SU-DHL-6 (cell line): Measurements from ENCODE around the gene PDCD6IP.

Experiments used
- H2AFZ ChIP-seq: fragments of 200-600 bp; sonication (generic); 2 replicates; pipeline ENCODE4 v1.6.1; 2014; ENCODE audit warnings: low read depth, mild to moderate bottlenecking, moderate library complexity, mixed read lengths, antibody characterized with exemption, low read length; ENCODE audit not compliant: severe bottlenecking
- H3F3A ChIP-seq: fragments of 200-600 bp; shearing (Covaris generic); 2 replicates; pipeline ENCODE4 v1.6.0; 2016; ENCODE audit warnings: antibody characterized with exemption, mild to moderate bottlenecking; ENCODE audit not compliant: insufficient read depth
- H3K27ac ChIP-seq: fragments of 200-600 bp; sonication (generic); 2 replicates; pipeline ENCODE4 v1.5.1; 2016; ENCODE audit warnings: low read depth, mild to moderate bottlenecking, low read length, moderate library complexity, mixed read lengths
- H3K27me3 ChIP-seq: fragments of 200-600 bp; sonication (generic), shearing (Covaris generic); 2 replicates; pipeline ENCODE4 v1.6.0; 2014; ENCODE audit warnings: mild to moderate bottlenecking, low read length
- H3K36me3 ChIP-seq: fragments of 200-600 bp; sonication (generic); 2 replicates; pipeline ENCODE4 v1.6.1; 2014; ENCODE audit warnings: mild to moderate bottlenecking, low read length, mixed read lengths
- H3K4me2 ChIP-seq: fragments of 300-600, 200-600 bp; shearing (Covaris generic), sonication (generic); 2 replicates; pipeline ENCODE4 v1.6.0; 2014; ENCODE audit warnings: low read length, low read depth, mild to moderate bottlenecking; ENCODE audit not compliant: poor library complexity, severe bottlenecking
- H3K4me3 ChIP-seq: fragments of 200-600 bp; sonication (generic); 2 replicates; pipeline ENCODE4 v1.5.1; 2014; ENCODE audit warnings: antibody characterized with exemption, low read length, mild to moderate bottlenecking, mixed read lengths; ENCODE audit not compliant: insufficient read depth, poor library complexity, severe bottlenecking
- H3K79me2 ChIP-seq: fragments of 200-600 bp; sonication (generic); 2 replicates; pipeline ENCODE4 v1.6.1; 2014; ENCODE audit warnings: mild to moderate bottlenecking, low read length, moderate library complexity; ENCODE audit not compliant: insufficient read depth
- H3K9ac ChIP-seq: fragments of 200-600 bp; sonication (generic); 2 replicates; pipeline ENCODE4 v1.7.0; 2014; ENCODE audit warnings: mild to moderate bottlenecking, low read length
- H3K9me2 ChIP-seq: fragments of 200-600 bp; sonication (generic); replicated peaks from 2 replicates; pipeline ENCODE4 v1.6.1; 2014; ENCODE audit warnings: low read length; ENCODE audit not compliant: insufficient read depth
- H3K9me3 ChIP-seq: fragments of 200-600 bp; sonication (generic); 2 replicates; pipeline ENCODE4 v1.6.1; 2014; ENCODE audit warnings: low read length, mixed read lengths; ENCODE audit not compliant: insufficient read depth
- H4K20me1 ChIP-seq: fragments of 200-600 bp; sonication (generic); 2 replicates; pipeline ENCODE4 v1.6.1; 2014; ENCODE audit warnings: low read depth, mild to moderate bottlenecking, antibody characterized with exemption, low read length, moderate library complexity, mixed read lengths
- CTCF ChIP-seq: fragments of 200-600 bp; sonication (generic); IDR thresholded peaks from one replicate; pipeline ENCODE4 v1.5.1; 2017; ENCODE audit warnings: antibody characterized with exemption, mild to moderate bottlenecking, low read length, moderate library complexity; ENCODE audit not compliant: insufficient read depth, poor library complexity, severe bottlenecking
- EZH2phosphoT487 ChIP-seq: fragments of 200-600 bp; sonication (generic), shearing (Covaris generic); conservative IDR thresholded peaks from 2 replicates; pipeline ENCODE4 v1.6.1; 2018; ENCODE audit warnings: mild to moderate bottlenecking, antibody characterized with exemption, low read length, moderate library complexity, mixed read lengths

The PDCD6IP gene

GRCh38 chr3:33829720-33830119 is 31.3 kb downstream of the PDCD6IP start:
- Histone ChIP-seq H2AFZ (no peak overlapping the region), H3K36me3 (peaks cover 29% of the 10 kb centered on the region), H3K4me2 (no peak overlapping the region), H3K27ac (no peak overlapping the region), H3K9me2 (no peaks in the 10 kb centered on the region), H3K4me3 (no peak overlapping the region), H3K79me2 (0 out of 2 replicates have a peak, but pooled peaks cover 4% of the 10 kb centered on the region), H3K27me3 (no peaks in the 10 kb centered on the region), H3K9me3 (no peaks in the 10 kb centered on the region), H3K9ac (no peak overlapping the region), H4K20me1 (no peaks in the 10 kb centered on the region), H3F3A (peaks cover 18% of the 10 kb centered on the region; the same call in 1 of the 2 replicates)
- TF ChIP-seq EZH2phosphoT487, result no peak
- no peak for TF ChIP-seq CTCF

GRCh38 chr3:33831053-33831452 is 32.6 kb downstream of the PDCD6IP start:
- Histone ChIP-seq H3K27ac (no peak overlapping the region), H3K36me3 (peaks cover 23% of the 10 kb centered on the region), H3K27me3 (no peaks in the 10 kb centered on the region), H3F3A (peaks cover 18% of the 10 kb centered on the region; the same call in 1 of the 2 replicates), H3K79me2 (0 out of 2 replicates have a peak, but pooled peaks cover 4% of the 10 kb centered on the region), H3K9me2 (no peaks in the 10 kb centered on the region), H2AFZ (no peak overlapping the region), H3K4me3 (no peak overlapping the region), H3K9ac (no peak overlapping the region), H3K4me2 (no peak overlapping the region), H3K9me3 (no peaks in the 10 kb centered on the region), H4K20me1 (no peaks in the 10 kb centered on the region)
- TF ChIP-seq CTCF (no peak), EZH2phosphoT487 (no peak)

DNA sequence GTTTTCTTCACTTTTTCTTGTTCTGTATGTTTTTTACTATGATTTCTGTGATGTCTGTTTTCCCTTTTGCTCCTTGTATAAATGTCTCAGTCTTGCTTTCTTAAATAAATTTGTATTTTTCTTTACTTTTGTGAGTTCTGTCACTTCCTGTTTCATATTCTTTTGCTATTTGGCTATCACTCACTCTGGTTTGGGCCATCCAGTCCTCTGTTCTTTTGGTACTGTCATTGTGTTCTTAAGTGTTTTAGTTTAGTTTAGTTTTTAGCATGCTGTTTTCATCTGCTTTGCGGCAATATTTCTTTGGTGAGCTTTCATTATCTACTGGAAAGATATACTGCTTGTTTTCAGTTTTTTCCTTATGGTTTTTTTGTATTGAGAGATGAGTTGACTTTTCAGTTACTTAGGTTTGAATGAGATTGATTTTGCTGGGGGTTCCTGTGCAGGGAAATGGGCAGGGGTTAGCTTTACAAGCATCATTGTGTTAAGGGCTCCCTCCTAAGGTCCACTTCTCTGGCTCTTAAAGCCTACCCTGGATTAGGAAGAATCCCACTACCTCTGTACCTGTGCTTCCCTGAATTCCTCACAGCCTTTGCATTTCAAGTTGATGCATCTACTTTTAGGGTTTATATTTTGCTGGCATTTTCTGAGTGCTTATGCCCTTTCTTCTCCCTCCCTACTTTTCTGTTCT is 35.1 kb downstream of the PDCD6IP start:
- 0 out of 2 replicates have a peak, but pooled peaks cover 4% of the 10 kb centered on the region for H3K79me2 ChIP-seq
- H3F3A ChIP-seq, result peaks cover 18% of the 10 kb centered on the region; the same call in 1 of the 2 replicates
- peak overlapping the region; percentile 36 for H3K4me2 ChIP-seq
- H2AFZ ChIP-seq, result no peak overlapping the region
- no peak overlapping the region for H3K9ac ChIP-seq
- H4K20me1 ChIP-seq, result no peaks in the 10 kb centered on the region
- H3K36me3 ChIP-seq, result peaks cover 8% of the 10 kb centered on the region; the same call in 1 of the 2 replicates
- H3K9me2 ChIP-seq, result no peaks in the 10 kb centered on the region
- H3K9me3 ChIP-seq, result no peaks in the 10 kb centered on the region
- TF ChIP-seq CTCF (no peak), EZH2phosphoT487 (no peak)
- H3K27ac ChIP-seq, result peak overlapping the region; percentile 48
- no peak overlapping the region for H3K4me3 ChIP-seq
- H3K27me3 ChIP-seq, result no peaks in the 10 kb centered on the region
